ENCODE measurements around the gene KMT2D.

KMT2D gene

DNA sequence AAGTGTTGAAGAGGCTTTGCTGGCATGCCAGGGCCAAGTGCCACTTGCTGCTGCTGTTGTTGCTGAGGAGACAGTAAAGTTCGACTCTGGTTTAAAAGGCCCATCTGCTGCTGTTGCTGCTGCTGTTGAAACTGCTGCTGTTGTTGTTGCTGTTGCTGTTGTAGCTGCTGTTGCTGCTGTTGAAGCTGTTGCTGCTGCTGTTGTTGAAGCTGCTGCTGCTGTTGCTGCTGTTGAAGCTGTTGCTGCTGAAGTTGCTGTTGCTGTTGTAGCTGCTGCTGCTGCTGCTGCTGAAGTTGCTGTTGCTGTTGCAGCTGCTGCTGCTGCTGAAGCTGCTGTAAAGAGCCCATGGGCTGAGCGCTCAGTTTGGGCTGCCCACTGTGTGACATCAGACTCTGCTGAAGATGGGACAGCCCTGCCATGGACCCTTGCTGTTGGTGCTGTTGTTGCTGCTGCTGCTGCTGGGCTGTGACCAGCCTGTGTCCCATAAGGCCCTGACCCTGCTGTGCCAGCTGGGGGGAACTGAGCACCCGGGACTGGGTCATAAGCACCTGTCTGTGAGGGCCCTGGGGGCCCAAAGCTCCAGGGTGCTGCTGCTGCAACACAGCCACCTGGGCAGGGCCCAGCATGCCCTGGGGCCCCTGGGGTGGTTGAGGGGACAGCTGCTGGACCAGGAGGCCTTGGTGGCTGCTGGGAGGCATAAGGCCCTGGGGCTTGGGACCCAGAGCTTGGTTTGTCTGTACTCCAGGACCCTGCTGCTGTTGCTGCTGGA is 27.7 kb downstream of the KMT2D start:
- DNase-seq: no peak

DNA sequence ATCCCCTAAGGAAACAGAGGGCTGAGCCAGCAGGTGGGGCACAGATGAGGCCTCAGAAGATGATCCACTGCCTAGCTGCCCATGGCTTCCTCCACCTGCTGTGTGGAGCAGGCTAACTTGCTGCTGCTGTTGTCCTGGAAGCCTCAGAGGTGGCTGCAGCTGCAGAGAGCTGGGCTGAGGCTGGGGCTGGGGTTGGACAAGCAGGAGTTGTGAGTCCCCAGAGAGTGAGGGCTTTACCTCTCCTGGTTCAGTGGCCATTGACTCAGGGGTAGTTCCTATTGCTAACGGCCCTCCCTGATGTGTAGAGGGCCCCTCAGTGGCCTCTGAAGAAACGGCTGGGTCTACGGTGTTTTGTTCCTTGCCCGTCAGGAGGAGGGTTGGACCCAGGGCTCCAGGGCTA is 28.3 kb downstream of the KMT2D start:
- DNase-seq: no peak

DNA sequence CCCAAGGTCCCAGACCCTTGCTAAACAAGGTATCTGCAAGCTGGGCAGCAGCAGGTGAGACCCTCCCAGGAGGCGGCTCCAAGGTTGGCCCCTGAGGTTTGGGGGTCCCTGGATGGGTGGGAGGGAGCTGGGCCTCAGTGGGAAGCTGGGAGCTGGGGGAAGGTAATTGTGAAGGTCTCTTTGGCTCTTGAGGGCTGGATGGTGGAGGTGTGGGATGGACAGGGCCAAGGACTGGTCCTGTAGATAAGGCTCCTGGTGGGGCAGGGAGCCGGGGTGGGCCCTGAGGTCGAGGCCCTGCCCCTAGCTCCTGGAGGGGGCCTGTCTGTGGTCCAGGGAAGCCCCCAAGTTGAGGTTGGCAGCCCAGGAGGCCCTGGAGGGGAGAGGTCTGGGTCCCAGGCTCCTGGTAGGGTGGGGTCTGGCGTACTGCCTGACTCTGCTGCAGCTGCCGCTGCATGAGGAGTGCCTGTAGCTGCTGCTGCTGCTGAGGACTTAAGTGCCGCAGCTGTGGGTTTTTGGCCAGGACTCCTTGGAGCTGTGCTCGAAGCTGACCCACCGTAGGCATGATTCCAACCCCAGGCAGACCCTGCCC is 28.9 kb downstream of the KMT2D start:
- DNase-seq: no peak

DNA sequence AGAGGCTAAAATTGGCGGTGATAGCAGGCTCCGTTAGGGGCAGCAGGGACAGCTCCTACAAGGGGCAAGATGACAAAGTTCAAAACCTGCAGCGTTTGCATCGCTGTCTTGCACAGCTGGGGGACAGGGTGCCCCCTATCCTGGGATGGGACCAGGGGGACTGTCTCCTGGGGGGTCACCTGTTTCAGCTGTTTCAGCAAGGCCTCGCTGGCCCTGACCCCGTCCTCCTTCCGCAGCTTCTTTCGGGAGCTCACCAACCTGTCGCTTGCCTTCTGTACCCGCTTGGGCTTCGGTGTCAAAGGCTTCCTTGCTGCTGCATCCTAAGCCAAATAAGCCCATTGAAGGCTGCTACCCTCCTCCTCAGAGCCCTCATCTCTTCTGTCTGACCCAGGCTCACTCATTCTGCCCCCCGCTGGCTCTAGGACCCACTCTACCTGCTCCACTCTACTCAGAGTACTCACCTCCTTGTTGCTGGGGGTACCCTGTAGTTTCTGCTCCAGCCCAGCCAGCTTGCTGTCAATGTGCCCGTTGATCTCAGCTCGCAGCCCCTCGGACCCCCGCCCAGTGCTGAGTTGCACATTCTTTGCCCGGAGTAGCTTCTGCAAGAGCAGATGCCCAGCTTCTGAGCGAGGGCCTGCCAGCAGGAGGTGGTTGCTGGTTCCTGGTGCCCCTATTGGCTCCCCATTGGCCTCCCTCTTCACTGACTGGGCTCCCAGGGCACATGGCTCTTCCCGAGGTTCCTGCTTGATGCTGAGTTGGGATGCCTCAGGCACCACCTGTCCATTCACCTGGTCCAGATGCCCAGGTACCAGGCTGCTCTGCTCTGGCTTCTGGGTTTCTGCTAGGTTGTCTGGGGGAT is 29.7 kb downstream of the KMT2D start:
- no peak for DNase-seq

DNA sequence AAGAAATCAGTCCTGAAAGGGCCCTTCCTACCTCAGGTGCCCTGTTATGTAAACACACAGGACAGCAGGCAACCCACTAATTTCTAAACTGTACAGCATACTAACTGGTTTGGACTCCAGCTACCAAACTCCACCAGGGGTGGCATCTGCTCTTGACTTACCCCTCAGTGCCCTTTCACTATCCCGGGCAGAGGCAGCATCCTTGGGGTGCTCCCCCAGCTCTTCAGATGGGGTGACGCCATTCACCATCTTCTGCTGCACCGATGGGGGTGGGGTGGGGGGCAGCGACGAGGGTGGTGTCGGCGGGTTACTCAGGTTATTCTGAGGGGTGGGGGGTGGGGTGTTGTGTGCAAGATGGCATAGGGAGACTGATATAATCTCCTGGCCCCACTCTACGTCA is 30.5 kb downstream of the KMT2D start:
- DNase-seq: no peak

DNA sequence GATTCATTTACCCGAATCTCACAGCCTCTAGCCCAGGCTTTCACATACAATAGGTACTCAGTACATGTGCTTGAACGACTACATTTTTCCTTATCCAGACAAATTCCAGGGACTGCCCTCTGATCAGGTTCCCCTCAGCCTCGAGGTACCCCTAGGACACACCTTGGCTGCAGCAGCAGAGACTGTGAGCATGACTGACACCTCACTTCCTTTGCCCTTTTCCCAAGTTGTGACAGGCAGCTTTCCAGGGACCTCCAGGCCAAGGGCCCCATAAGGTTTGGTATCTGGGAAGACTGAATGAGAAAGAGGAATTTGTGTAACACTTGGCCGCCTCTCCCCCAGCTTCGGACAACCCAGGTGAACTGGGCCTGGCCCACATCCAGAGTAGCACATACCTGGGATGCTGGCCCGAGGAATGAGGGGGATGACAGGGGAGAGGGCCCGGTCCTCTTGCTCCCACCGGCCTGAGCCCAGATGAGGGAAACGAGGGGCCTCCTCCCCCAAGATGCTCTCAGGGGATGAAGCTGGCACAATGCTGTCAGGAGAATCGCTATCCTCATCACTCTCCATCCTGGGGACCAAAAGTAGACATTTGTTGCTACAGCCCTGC is 31.8 kb downstream of the KMT2D start:
- no peak for DNase-seq

DNA sequence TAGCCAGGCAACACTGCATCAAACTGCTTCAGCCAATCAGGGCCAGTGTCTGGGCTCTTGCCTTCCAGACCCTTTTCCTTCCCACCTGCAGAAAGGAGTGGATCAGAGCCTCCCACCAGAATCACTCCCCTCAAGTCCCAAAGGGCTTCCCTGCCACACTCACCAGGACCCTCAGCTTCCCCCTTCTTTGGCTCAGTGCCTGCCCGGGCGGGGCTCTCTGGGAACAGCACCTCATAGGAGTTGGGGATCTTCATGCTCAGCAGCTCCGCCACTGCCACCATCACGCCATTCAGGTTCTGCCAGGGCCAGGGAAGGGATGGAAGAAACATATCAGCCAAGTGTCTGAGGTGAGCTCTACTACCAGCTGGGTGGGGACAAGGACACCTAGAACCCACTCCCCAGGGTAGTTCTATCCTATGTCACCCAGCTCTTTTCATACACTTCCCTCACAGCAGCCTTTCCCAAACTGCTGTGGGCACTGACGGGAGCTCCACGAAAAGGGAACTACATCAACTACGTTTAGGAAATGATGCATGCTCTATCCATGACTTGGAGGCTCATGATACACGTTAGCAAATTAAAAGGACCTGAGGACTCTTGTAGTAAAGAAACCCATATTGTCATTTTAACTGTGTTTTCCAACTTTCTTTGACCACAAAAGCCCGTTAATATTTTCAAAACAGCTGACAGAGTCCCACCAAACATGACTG is 32.6 kb downstream of the KMT2D start:
- DNase-seq: no peak

DNA sequence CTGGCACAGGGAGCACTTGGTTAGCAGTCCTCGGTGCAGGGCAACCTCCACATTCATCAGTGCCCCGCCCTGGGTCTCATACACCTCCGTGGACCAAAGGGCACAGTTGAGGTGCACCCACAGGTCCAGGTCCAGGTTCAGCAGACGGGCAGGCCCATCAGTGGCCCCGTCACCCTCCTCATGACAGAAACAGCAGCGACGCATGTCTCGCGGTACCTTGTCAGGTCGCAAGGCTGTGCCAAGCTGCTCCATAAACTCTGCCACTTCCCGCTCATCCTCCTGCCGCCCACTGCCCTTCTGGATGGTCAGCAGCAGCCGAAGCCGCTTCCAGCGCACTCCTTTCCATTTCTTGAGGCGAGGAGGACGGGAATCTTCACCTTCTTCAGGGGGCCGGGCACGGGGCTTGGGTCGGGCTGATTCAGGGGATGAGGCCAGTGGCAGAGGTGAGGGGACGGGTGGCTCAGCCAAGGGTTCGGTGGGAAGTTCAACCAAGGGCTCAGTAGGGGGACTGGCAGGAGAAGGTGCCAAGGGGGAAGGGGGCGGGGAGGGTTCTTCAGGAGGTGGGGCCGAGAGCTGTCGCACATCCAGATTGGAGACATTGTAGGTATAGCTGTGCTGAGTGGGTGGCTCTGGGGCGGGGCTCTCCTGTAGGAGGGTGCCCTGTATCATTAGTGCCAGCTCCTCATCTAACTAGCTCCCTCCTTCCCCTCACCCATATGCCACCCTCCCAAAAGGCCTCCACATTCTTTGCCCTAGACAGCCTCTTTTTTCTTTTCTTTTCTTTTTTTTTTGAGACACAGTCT is 33.7 kb downstream of the KMT2D start:
- no peak for DNase-seq

DNA sequence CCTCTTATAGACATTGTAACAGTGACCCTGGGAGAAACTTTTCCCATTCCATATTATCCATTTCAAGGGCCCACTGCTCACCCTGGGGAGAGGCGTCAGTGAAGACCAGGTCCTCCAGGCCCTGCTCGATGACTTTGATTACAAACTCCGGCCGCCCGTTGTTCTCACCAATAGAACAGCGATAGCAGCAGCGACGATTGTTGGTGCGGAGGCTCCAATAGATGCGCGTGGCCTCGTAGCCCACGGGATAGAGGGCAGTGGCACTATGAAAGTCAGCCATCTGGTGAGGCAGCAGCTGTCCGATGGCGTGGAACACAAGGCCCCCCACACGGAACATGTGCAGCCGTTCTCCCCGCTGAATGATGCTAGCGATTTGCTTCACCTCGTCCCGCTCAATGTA is 34.5 kb downstream of the KMT2D start:
- DNase-seq: no peak

DNA sequence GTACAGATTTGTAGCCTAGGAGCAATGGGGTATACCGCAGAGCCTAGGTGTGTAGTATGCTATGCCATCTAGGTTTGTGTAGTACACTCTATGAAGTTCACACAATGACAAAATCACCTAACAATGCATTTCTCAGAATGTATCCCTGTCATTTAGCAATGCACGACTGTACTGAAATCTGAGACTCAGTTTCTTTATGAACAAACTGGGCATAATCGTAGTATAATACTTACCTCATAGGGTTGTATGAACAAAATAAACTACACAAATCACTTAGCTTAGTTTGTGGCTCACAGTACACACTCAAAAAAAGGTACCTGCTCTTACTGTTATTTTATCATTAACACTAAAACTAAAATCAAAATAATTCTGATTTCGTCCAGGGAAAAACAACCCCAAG is 35.1 kb downstream of the KMT2D start:
- DNase-seq: no peak

DNA sequence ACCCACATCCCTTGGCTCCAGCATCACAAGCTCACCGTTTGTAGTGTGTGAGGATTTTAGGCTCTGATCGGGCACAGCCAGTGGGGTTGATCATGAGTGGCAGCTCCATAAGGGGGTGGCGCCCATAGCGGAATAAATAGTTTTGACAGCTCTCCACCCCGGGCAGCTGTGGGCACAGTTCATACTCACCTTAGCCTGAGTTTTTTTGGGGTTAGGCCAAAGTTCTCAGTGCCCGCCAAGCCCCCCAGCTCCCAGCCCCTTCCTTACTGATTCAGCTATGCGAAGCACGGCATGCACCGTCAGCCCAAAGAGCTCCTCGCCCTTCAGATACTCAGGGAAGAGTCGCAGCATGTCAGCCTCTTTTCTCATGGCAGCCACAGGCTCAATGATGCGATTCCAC is 36.1 kb downstream of the KMT2D start:
- no peak for DNase-seq

DNA sequence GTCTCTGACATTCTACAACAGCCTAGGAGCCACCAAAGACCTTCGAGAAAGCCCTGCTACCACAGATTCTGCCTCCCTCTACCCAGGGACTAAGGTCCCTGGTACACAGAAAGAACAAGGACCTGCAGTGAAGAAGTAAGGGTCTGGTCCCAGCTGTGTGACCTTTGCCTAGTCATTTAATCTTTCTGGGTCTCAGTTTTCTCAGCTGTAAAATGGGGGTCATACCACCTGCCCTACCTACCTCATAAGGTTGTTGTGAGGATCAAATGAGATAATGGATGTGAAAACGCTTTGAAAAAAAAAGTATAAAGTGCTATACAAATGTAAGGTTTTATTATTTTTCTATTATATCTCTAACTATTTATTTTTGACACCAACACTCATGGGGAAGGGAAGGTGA is 36.8 kb downstream of the KMT2D start:
- DNase-seq: no peak

DNA sequence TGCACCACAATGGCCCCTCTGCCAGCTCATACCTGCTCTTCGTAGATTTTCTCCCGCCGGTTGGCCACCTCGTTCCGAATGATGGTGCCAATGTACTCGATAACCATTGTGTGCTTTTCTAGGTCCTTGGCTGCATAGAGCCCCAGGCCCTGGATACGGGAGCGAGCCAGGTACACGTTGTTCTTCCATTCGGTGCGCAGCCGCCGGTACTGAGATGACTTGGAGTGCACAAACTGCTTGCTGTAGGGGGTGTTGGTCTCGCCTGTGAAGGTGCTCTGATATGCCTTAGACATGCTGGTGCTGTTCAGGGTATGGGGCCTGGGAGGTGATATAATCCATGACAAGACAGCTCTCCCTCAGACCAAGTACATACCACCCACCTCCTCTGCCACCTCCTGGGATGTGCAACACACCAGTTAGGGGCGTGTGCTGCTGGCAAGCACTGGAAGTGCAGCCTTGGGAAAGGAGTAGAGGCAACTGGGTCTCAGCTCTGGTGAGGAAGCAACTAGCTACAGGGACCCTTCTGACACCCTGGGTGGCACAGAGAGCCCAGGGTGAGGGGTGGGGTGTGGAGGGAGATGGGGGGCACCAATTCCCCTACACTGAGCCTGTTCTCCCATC is 37.9 kb downstream of the KMT2D start:
- no peak for DNase-seq

DNA sequence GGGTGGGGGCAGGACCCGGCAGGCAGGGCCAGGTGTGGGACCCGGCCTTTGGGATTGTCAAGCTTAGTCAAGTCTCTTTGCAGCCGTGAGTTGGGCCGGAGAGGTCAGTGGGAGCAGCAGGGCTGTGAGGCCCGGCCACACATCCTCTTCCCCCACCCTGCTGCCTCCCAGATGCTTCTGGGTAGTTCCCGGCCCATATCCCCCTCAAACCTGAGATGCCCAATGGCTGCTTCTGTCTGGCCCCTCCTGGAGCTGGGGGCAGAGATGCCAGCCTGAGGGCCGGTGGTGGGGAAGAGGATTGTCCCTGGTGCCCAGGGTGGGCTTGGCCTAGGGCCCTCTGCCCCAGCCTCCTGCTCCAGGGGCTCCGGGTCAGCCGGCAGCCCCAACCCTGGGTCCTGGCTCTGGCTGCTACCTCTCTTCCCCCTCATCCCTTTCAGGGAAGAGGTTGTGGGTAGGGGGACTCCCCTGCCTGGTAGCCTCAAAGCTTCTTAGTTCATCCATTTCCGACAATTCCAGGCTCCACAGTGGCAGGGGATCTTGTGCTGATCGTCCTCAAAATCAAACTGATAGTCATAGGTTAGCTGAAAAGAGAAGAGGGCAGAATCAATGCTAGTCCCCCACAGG is 39.2 kb downstream of the KMT2D start:
- DNase-seq: no peak

DNA sequence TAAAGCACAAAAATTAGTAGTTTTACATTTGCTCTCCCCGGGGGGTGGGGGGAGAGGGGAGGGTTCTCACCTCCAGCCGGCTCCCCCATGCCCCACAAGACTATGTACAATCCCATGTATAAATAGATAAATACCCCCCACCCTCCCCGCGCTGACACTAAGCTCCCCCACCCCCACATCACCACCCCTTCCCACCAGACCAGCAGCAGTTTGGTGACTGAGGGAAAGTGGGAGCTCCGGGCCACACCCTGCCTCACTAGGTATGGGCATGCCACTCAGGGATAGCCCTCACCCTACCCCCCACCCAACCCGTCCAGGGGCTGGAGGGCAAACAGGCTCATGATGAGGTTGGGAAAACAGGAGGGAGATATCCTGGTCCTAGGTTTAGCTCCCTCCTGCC is 40.2 kb downstream of the KMT2D start:
- no peak for DNase-seq

DNA sequence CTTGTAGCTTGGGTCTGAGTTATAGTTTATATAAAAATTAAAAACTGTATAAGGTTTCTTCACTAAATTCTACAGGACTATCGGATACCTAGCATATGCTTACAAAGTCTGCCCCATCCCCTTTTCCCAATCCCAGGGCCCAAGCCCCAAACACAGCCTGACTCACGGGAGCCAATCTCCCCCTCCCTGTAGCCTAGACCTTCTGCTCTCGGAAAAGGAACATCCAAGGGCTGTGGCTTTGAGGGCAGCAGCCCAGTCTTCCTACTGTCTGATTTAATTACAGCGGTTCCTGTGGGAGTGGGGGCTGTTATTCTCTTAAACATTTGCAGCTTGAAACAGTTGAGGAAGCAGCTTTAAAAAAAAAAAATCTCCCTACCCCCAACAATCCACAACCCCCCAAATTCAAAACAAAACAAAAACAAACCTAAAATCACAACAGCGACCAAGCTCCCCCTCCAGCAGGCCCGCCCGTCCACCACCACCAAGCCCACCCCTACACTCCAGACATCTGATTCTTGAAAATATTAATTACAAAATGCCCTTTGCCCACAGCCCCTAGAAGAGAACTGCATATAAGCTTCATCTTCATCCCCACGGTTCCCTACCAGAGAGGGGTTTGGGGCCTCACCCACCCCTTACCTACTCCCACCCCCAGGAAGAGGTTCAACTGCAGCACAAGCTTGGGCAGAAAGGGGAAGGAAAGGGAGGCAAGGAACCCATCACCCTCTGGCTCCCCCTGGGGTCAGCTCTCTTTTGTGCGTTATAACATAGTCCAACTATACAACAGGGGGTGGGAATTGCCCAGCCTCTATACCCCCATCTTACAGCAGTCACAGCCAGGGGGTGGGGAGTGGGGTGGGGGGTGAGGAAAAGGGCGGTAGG is 40.9 kb downstream of the KMT2D start:
- peak in 1 of 2 experiments; percentile 44 for DNase-seq

DNA sequence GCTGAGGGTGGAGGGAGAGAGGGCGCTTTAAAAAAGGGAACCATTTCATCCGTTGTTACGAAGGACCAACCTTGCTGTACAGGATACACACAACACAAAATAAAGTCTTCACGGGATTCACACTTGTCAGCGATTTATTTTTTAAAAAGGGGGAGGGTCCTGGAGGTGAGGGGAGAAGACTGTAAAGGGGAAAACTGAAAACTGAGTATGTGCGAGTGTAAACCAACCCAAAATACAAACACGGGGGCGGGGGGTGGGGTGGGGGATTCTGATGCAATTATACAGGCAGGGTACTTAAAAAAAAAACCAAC is 41.5 kb downstream of the KMT2D start:
- DNase-seq: peak in 1 of 2 experiments; percentile 59

DNA sequence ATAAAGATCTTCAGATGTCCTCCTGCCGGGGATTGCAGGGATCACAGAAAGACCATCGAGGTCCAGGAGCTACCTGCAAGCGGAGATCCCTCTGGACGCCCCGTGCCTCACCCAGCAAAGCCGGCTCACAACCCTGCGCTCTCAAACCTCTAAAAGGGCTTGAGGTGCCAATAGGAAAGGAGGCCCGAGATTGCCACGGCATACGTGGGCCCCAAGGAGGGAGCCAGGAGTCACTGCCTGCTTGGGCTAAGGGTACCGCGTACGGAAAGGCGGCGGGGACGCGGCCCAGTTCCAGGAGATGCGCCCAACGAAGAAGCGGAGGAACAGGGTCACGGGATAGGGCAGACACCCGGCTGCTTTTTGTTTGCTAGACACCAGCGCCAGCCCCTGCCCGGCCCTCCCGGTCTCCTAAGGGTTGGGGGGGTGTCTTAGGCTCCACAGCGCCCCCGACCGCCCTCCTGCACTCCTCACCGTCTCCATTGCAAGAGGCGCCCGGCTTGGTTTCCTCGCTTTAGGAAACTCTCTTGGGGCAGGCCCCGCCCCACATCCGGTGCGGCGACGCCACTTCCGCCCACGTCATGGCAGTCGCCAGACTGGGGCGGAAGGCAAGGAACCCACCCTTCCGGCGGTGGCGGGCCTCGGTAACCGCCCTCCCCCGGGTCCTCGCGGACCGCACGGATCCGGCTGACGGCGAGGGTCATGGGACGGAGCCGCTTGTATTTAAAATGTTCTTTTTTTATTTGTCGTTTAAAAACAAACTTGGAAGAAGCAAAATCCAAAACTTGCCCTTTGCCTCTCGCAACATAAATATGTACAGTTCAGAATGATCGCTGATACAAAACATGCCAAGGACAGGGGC is 42.1 kb downstream of the KMT2D start, which contains the start of gene PRKAG1:
TSS of gene PRKAG1 (minus strand) at position 516 of the 859 bp plus-strand sequence. CDS start at position 480, 36 bp downstream.
- DNase-seq: peak; percentile 94 to 95

DNA sequence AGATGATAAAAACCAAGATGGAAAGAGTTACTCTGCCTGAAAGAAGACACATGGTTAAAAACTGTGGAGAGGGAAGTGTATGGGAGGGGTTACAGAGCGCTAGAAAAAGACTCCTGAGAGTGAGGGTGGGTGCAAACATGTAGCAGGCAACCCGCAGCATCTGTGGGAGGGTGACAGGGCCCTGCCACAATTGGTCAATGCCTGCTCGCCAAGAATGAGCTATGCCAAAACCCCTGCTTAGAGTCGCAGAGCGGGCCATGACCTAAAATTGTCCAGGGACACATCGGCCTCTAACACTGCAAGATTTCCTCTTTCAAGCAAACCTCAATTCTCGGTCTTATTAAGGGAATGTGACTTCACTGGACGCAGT is 42.7 kb downstream of the KMT2D start:
- DNase-seq: peak in 1 of 2 experiments; percentile 26
